SK-N-MC (cell line): Measurements from ENCODE around the gene ERCC6L.

ENCODE experiments used
- EZH2 ChIP-seq: fragments of 200-600 bp; sonication (generic); IDR thresholded peaks from one replicate; pipeline ENCODE4 v1.6.1; 2017; ENCODE audit warnings: antibody characterized with exemption
- FOXP2 ChIP-seq: optimal IDR thresholded peaks from 2 replicates; pipeline ENCODE3; 2011; ENCODE audit warnings: mild to moderate bottlenecking, moderate library complexity; ENCODE audit not compliant: insufficient read depth; ENCODE audit errors: extremely low read length, control extremely low read depth
- POLR2AphosphoS5 ChIP-seq: IDR thresholded peaks from 2 replicates; pipeline ENCODE4 v1.6.1; 2012; ENCODE audit warnings: mild to moderate bottlenecking, low read depth, low read length, borderline replicate concordance

DNA sequence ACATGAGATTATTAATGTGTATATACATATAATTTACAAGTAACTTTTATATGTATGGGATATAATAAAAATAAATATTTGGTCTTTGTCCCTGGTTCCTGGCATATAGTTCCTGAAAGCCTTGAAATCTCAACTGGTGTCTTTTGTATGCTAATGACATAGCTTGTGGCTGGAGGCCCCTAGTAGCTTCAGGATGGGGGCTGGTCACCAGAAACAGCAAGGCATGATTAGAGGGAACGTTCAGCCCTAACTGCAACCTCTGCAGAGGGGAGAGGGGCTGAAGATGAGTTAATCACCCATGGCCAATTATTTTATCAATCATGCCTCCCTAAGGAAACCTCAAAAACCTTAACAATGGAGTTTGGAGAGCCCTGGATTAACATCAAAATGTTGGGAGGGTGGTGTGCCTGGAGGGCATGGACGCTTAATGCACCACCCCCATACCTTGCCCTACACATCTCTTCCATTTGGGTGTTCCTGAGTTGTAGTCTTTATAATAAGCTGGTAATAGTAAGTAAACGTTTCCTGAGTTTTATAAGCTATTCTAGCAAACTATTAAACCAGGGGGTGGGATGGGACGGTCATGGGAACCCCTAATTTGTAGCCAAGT, 35.9 kb downstream of the ERCC6L start:
- TF ChIP-seq POLR2AphosphoS5 (no peak), EZH2 (no peak), FOXP2 (no peak)
